ENCODE measurements around the gene MREG. TPM values are rescaled to one million over a fixed set of nuclear protein-coding genes. Genes with fewer than 3 reads are reported as not detected.

The MREG gene
- total RNA-seq, 1 experiment from 2014 or later = 16.9 TPM

DNA sequence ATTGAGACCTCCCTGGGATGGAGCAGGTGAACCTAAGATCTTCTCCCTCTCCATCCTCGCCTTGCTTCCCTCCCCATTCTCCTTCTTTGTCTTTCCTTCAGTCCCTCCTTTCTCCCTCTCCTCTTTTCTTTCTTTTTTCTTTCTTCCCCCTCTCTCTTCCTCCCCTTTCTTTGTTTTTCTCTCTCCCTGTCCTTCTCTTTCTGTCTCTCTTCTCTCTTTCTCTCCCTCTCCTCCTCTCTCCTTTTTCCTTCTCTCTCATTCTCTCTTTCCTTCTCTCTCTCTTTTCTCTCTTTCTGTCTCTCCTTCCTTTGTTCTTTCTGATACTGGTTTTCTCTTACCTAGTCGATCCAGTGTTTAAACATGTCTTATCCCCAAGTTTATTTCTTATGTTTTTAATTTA, 10.7 kb downstream of the MREG start:
- H4K20me1 ChIP-seq (ENCODE audit: insufficient read depth) = no peaks in the 10 kb centered on the region
- POLR2A ChIA-PET = no interaction called here
- RAD21 ChIA-PET (ENCODE audit: low non-redundant PET in 1 of 2, low total read pairs in 2 of 2, uncharacterized antibody in 2 of 2, unreplicated experiment in 2 of 2) = no interaction called here
- no peak overlapping the region for H3K9ac ChIP-seq (ENCODE audit: low read length)
- BruUV-seq (replicated peaks) = no TSS peak
- H3K4me2 ChIP-seq (ENCODE audit: low read length) = no peak overlapping the region
- H3K4me3 ChIP-seq (replicated peaks in 1 of 2; ENCODE audit: low read depth in 1 of 2, low read length in 2 of 2) = no peak overlapping the region
- no peak for DNase-seq (ENCODE audit: low read depth, low spot score)
- TF ChIP-seq FOSL1 (IDR thresholded peaks at IDR 0.05; ENCODE audit: low read depth) (no peak), CBX3 (IDR thresholded peaks at IDR 0.05; ENCODE audit: low read depth) (no peak), ELF1 (IDR thresholded peaks at IDR 0.05; ENCODE audit: borderline replicate concordance, low read depth) (no peak), SIN3A (IDR thresholded peaks at IDR 0.05; ENCODE audit: low read depth) (no peak), EZH2 (IDR thresholded peaks at IDR 0.05) (no peak), SRF (IDR thresholded peaks at IDR 0.05; ENCODE audit: low read depth) (no peak), EZH2phosphoT487 (IDR thresholded peaks at IDR 0.05; ENCODE audit: borderline replicate concordance) (no peak), POLR2A (IDR thresholded peaks at IDR 0.05; ENCODE audit: borderline replicate concordance, extremely low read depth, insufficient read depth, insufficient read length) (no peak), CEBPB (IDR thresholded peaks at IDR 0.05; ENCODE audit: low read depth) (no peak), POLR2AphosphoS5 (IDR thresholded peaks at IDR 0.05; ENCODE audit: low read depth, low read length) (no peak), SP1 (IDR thresholded peaks at IDR 0.05; ENCODE audit: low read depth) (no peak), YY1 (IDR thresholded peaks at IDR 0.05; ENCODE audit: extremely low read depth, insufficient replicate concordance, low read depth, low read length) (no peak), RAD21 (IDR thresholded peaks at IDR 0.05; ENCODE audit: low read depth) (no peak)
- TF ChIP-seq, protein P1, sequence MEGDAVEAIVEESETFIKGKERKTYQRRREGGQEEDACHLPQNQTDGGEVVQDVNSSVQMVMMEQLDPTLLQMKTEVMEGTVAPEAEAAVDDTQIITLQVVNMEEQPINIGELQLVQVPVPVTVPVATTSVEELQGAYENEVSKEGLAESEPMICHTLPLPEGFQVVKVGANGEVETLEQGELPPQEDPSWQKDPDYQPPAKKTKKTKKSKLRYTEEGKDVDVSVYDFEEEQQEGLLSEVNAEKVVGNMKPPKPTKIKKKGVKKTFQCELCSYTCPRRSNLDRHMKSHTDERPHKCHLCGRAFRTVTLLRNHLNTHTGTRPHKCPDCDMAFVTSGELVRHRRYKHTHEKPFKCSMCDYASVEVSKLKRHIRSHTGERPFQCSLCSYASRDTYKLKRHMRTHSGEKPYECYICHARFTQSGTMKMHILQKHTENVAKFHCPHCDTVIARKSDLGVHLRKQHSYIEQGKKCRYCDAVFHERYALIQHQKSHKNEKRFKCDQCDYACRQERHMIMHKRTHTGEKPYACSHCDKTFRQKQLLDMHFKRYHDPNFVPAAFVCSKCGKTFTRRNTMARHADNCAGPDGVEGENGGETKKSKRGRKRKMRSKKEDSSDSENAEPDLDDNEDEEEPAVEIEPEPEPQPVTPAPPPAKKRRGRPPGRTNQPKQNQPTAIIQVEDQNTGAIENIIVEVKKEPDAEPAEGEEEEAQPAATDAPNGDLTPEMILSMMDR (IDR thresholded peaks at IDR 0.05 in 2 of 3, conservative IDR thresholded peaks at IDR 0.05 in 1 of 3; ENCODE audit: borderline replicate concordance in 1 of 3, insufficient read depth in 1 of 3, low read depth in 2 of 3, low read length in 2 of 3) = no peak
- TF ChIP-seq, protein P2, sequence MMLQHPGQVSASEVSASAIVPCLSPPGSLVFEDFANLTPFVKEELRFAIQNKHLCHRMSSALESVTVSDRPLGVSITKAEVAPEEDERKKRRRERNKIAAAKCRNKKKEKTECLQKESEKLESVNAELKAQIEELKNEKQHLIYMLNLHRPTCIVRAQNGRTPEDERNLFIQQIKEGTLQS (IDR thresholded peaks at IDR 0.05) = no peak
- TF ChIP-seq, protein P3, sequence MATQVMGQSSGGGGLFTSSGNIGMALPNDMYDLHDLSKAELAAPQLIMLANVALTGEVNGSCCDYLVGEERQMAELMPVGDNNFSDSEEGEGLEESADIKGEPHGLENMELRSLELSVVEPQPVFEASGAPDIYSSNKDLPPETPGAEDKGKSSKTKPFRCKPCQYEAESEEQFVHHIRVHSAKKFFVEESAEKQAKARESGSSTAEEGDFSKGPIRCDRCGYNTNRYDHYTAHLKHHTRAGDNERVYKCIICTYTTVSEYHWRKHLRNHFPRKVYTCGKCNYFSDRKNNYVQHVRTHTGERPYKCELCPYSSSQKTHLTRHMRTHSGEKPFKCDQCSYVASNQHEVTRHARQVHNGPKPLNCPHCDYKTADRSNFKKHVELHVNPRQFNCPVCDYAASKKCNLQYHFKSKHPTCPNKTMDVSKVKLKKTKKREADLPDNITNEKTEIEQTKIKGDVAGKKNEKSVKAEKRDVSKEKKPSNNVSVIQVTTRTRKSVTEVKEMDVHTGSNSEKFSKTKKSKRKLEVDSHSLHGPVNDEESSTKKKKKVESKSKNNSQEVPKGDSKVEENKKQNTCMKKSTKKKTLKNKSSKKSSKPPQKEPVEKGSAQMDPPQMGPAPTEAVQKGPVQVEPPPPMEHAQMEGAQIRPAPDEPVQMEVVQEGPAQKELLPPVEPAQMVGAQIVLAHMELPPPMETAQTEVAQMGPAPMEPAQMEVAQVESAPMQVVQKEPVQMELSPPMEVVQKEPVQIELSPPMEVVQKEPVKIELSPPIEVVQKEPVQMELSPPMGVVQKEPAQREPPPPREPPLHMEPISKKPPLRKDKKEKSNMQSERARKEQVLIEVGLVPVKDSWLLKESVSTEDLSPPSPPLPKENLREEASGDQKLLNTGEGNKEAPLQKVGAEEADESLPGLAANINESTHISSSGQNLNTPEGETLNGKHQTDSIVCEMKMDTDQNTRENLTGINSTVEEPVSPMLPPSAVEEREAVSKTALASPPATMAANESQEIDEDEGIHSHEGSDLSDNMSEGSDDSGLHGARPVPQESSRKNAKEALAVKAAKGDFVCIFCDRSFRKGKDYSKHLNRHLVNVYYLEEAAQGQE (IDR thresholded peaks at IDR 0.05; ENCODE audit: low read depth) = no peak
- no peak for ATAC-seq
- H3K27me3 ChIP-seq (ENCODE audit: insufficient read depth, low read length) = no peaks in the 10 kb centered on the region
- H3K9me3 ChIP-seq (ENCODE audit: control insufficient read depth in 1 of 2, insufficient read depth in 1 of 2, low read depth in 1 of 2, low read length in 2 of 2) = no peaks in the 10 kb centered on the region
- H3K4me1 ChIP-seq (ENCODE audit: control insufficient read depth in 1 of 2, insufficient read depth in 2 of 2, low read length in 2 of 2) = peaks cover 0 to 14% of the 10 kb centered on the region in 2 experiments; a peak in 2 of 4 replicates
- CTCF ChIA-PET = no interaction called here
- no peaks in the 10 kb centered on the region for H3K36me3 ChIP-seq (ENCODE audit: control insufficient read depth in 1 of 2, insufficient read depth in 2 of 2, low read length in 2 of 2)
- H3K27ac ChIP-seq (ENCODE audit: low read depth, low read length) = no peak overlapping the region
- no peaks in the 10 kb centered on the region for H3K9me2 ChIP-seq (ENCODE audit: insufficient read depth)
- no peak overlapping the region for H2AFZ ChIP-seq (ENCODE audit: low read depth, low read length, poor library complexity, severe bottlenecking)
- intact Hi-C loops (cut with micrococcal nuclease) = no loop called here
- H3K79me2 ChIP-seq (ENCODE audit: insufficient read depth, low read length) = peaks cover 9% of the 10 kb centered on the region; the same call in 1 of the 2 replicates

Measured in HCT116 (cell line).